CD4-positive, alpha-beta memory T cell (primary cell): Measurements from ENCODE around the gene PRUNE2. TPM values are rescaled to one million over a fixed set of nuclear protein-coding genes. Genes with fewer than 3 reads are reported as not detected.

Experiments
- CTCF ChIA-PET: fragments of 350-600 bp; sonication (Branson Sonifier 250); formaldehyde crosslinking; loops from one replicate; lab custom pipeline; 2021; ENCODE audit warnings: inconsistent platforms; ENCODE audit not compliant: partially characterized antibody; lab: Charles Lee
- POLR2A ChIA-PET: fragments of 350-600 bp; sonication (Branson Sonifier 250); formaldehyde crosslinking; loops from one replicate; lab custom pipeline; 2021; ENCODE audit not compliant: partially characterized antibody; lab: Charles Lee
- DNase-seq, 5 donors: peaks; one replicate each; pipeline versions ENCODE4 v3.0.0 to v3.0.0-alpha.2; 2020 to 2022; ENCODE audit warnings: mixed read lengths in 1 of 5
- H3K27ac ChIP-seq: one replicate; pipeline ENCODE4 v1.7.0; 2013; ENCODE audit warnings: low read depth, low read length
- H3K27me3 ChIP-seq: 2 replicates; pipeline ENCODE4 v1.7.0; 2013; ENCODE audit warnings: mild to moderate bottlenecking, low read length, moderate library complexity; ENCODE audit not compliant: insufficient read depth
- H3K36me3 ChIP-seq: 2 replicates; pipeline ENCODE4 v1.7.0; 2013; ENCODE audit warnings: mild to moderate bottlenecking, low read length, moderate library complexity; ENCODE audit not compliant: insufficient read depth
- H3K4me1 ChIP-seq: 2 replicates; pipeline ENCODE4 v1.7.0; 2013; ENCODE audit warnings: mild to moderate bottlenecking, low read length, moderate library complexity; ENCODE audit not compliant: insufficient read depth
- H3K4me3 ChIP-seq, 2 donors: one replicate each; pipeline ENCODE4 v1.7.0; 2013; ENCODE audit warnings: low read length in 2 of 2, mild to moderate bottlenecking in 1 of 2
- H3K9me3 ChIP-seq, 2 donors: one replicate each; pipeline ENCODE4 v1.7.0; 2013; ENCODE audit warnings: low read length in 2 of 2, control low read depth in 1 of 2; ENCODE audit not compliant: control insufficient read depth in 1 of 2
- H3K27ac Mint-ChIP-seq, 7 donors: one replicate each; pipeline ENCODE4 v1.8.0; 2020 to 2021; ENCODE audit warnings: mixed read lengths in 7 of 7, mild to moderate bottlenecking in 6 of 7, inconsistent platforms in 3 of 7, moderate library complexity in 3 of 7
- H3K27me3 Mint-ChIP-seq, 2 donors: one replicate each; pipeline ENCODE4 v1.8.0; 2020 to 2021; ENCODE audit warnings: mixed read lengths in 2 of 2
- H3K36me3 Mint-ChIP-seq, 2 donors: one replicate each; pipeline ENCODE4 v1.8.0; 2020 to 2021; ENCODE audit warnings: mixed read lengths in 2 of 2, inconsistent platforms in 1 of 2, mild to moderate bottlenecking in 1 of 2
- H3K4me1 Mint-ChIP-seq, 4 donors: one replicate each; pipeline ENCODE4 v1.8.0; 2020 to 2021; ENCODE audit warnings: mixed read lengths in 4 of 4, mild to moderate bottlenecking in 1 of 4
- H3K4me3 Mint-ChIP-seq, 8 donors: one replicate each; pipeline ENCODE4 v1.8.0; 2020 to 2021; ENCODE audit warnings: mixed read lengths in 8 of 8, mild to moderate bottlenecking in 7 of 8, moderate library complexity in 6 of 8, inconsistent platforms in 3 of 8
- H3K9me3 Mint-ChIP-seq, 8 donors: one replicate each; pipeline ENCODE4 v1.8.0; 2020 to 2021; ENCODE audit warnings: mixed read lengths in 8 of 8, mild to moderate bottlenecking in 5 of 8, inconsistent platforms in 3 of 8, moderate library complexity in 1 of 8
- intact Hi-C: fragments of 100-400 bp; cut with micrococcal nuclease; formaldehyde crosslinking; loops from one replicate; pipeline ENCODE4 v1.15.1; 2023
- polyA plus RNA-seq, 2 donors: library from polyadenylated mRNA; unstranded; fragments of 300-500 nt; fragmentation: Illumina TruSeq; gene quantifications; one replicate each; pipeline ENCODE4 v1.2.3, GENCODE V29; 2021
- total RNA-seq, 2 experiments: library from RNA; stranded (reverse); gene quantifications; one replicate each; pipeline ENCODE4 v1.2.3, GENCODE V29; 2021

The PRUNE2 gene
- total and polyA plus RNA-seq, 4 experiments from 2014 or later, result 0.22 to 0.42 TPM; not detected in 2

DNA sequence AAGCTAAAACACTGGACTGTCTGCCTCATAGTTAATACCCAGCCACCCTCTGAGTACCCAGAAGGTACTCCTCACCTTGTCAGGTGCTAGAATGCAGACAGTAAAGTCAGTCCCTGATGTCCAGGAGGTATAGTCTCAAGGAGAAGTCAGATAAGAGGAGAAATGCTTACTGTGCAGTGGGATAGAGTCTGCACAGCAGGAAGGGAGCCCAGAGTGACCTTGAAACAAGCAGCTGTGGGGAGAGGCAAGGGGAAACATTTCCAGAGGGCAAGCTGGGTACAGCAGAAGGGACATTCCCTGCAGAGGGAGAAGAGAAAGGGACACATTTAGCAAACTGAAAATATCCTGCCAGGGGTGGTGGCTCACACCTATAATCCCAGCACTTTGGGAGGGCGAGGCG, 324.2 kb downstream of the PRUNE2 start:
- peaks cover 0 to 2% of the 10 kb centered on the region in 2 donors for H3K27me3 Mint-ChIP-seq
- H3K4me3 Mint-ChIP-seq, result no peak overlapping the region
- no peak overlapping the region for H3K27ac Mint-ChIP-seq
- ChIA-PET POLR2A (no interaction called here), CTCF (no interaction called here)
- H3K4me1 Mint-ChIP-seq, result peaks cover 0 to 11% (median 4%) of the 10 kb centered on the region in 4 donors
- Histone ChIP-seq H3K27me3 (no peaks in the 10 kb centered on the region), H3K36me3 (no peaks in the 10 kb centered on the region), H3K4me3 (no peak overlapping the region), H3K27ac (no peak overlapping the region), H3K9me3 (no peaks in the 10 kb centered on the region), H3K4me1 (no peaks in the 10 kb centered on the region)
- no peaks in the 10 kb centered on the region for H3K36me3 Mint-ChIP-seq
- intact Hi-C loops, result no loop called here
- H3K9me3 Mint-ChIP-seq, result no peaks in the 10 kb centered on the region
- DNase-seq, result no peak

DNA sequence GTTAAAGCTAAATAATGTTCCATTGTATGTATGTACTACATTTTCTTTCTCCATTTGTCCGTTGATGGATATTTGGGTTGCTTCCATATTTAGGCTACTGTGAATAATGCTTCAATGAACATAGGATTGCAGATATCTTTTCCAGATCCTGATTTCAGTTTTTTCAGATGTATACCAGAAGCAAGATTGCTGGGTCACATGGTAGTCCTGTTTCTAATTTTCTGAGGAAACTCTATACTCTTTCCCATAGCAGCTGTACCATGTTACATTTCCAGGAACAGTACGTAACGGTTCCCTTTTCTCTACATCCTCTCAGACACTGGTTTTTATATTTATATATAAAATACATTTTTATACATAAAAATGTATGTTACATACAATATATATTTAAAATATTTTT, 325.1 kb downstream of the PRUNE2 start:
- Mint-ChIP-seq H3K27ac (no peak overlapping the region), H3K4me1 (peaks cover 5 to 18% (median 7%) of the 10 kb centered on the region in 4 donors), H3K36me3 (no peaks in the 10 kb centered on the region), H3K9me3 (peaks cover 0 to 1% (median 0%) of the 10 kb centered on the region in 8 donors), H3K4me3 (no peak overlapping the region), H3K27me3 (peaks cover 0 to 2% of the 10 kb centered on the region in 2 donors)
- no peak overlapping the region for H3K27ac ChIP-seq
- H3K36me3 ChIP-seq, result no peaks in the 10 kb centered on the region
- ChIA-PET POLR2A (no interaction called here), CTCF (no interaction called here)
- no peaks in the 10 kb centered on the region for H3K4me1 ChIP-seq
- no peaks in the 10 kb centered on the region for H3K9me3 ChIP-seq
- no peak for DNase-seq
- H3K27me3 ChIP-seq, result no peaks in the 10 kb centered on the region
- intact Hi-C loops, result no loop called here
- H3K4me3 ChIP-seq, result no peak overlapping the region

DNA sequence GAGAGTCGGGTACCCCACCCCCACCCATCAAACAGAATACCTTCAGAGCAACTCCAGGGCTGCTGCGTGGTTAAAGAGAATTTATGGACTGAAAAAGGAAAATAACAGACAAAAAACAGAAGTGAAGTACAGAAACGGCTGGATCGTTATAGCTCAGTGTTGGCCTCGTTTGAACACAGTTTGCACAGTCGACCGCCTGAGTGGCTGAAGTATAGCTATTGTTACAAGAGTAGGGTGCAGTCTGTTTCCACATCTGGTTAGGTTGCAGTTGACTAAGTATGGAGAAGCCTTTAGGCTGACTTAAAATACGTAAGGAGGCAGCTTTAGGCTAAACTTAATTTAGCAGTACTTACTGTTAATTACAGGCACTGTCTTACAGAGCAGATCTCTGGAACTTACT, 325.7 kb downstream of the PRUNE2 start:
- no peaks in the 10 kb centered on the region for H3K36me3 ChIP-seq
- H3K27me3 ChIP-seq, result no peaks in the 10 kb centered on the region
- H3K4me1 ChIP-seq, result no peaks in the 10 kb centered on the region
- DNase-seq, result no peak
- ChIA-PET POLR2A (no interaction called here), CTCF (no interaction called here)
- no peak overlapping the region for H3K27ac ChIP-seq
- peaks cover 0 to 2% of the 10 kb centered on the region in 2 donors for H3K27me3 Mint-ChIP-seq
- no peaks in the 10 kb centered on the region for H3K36me3 Mint-ChIP-seq
- no peak overlapping the region for H3K4me3 Mint-ChIP-seq
- H3K9me3 Mint-ChIP-seq, result peaks cover 0 to 1% (median 0%) of the 10 kb centered on the region in 8 donors
- peaks cover 5 to 18% (median 7%) of the 10 kb centered on the region in 4 donors for H3K4me1 Mint-ChIP-seq
- intact Hi-C loops, result no loop called here
- H3K27ac Mint-ChIP-seq, result no peak overlapping the region
- no peaks in the 10 kb centered on the region for H3K9me3 ChIP-seq
- no peak overlapping the region for H3K4me3 ChIP-seq

GRCh38 chr9:76576344-76576743, 329.6 kb downstream of the PRUNE2 start:
- ChIA-PET POLR2A (interaction anchor here (1.3 to 1.4 kb wide), 2 partner anchors 117 to 182 kb away, joined by 3 to 4 read pairs; partner anchors contain the start of genes GCNT1 and RFK), CTCF (interaction anchor here (0.6 kb wide), 1 partner anchor 117 kb away, joined by 3 read pairs; the partner anchor contains the start of gene GCNT1)
- Histone ChIP-seq H3K27ac (no peak overlapping the region), H3K4me1 (no peaks in the 10 kb centered on the region), H3K27me3 (no peaks in the 10 kb centered on the region), H3K36me3 (no peaks in the 10 kb centered on the region), H3K4me3 (no peak overlapping the region), H3K9me3 (no peaks in the 10 kb centered on the region)
- intact Hi-C loops, result no loop called here
- Mint-ChIP-seq H3K27ac (peak overlapping the region in 3 of 7 donors; percentile 27 to 73 (median 36)), H3K9me3 (peaks cover 0 to 1% (median 0%) of the 10 kb centered on the region in 8 donors), H3K27me3 (peaks cover 4 to 15% of the 10 kb centered on the region in 2 donors), H3K36me3 (no peaks in the 10 kb centered on the region), H3K4me1 (peaks cover 6 to 25% (median 15%) of the 10 kb centered on the region in 4 donors), H3K4me3 (peak overlapping the region in 4 of 8 donors; percentile 5 to 64 (median 17))
- peak; percentile 9 to 63 (median 26) for DNase-seq

DNA sequence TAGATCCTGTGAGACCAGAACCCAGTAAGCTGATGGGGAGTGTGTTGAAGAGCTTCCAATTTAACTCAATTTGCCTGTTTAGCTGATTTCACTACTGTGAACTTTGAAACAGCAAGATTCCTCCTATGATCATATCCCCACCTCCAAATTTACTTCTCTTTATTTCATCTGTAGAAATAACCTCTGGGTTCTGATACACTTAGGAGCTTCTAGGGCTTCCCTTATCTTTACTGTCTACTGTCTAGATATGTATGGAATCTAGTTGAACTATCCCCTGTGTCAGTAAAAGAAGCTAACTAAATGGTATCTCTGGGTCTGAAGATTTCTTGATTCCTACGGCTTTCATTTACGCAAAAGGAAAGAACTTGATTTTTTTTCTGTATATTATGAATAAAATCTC, 330.2 kb downstream of the PRUNE2 start:
- Histone ChIP-seq H3K27me3 (no peaks in the 10 kb centered on the region), H3K27ac (no peak overlapping the region), H3K9me3 (no peaks in the 10 kb centered on the region), H3K4me1 (no peaks in the 10 kb centered on the region), H3K4me3 (no peak overlapping the region), H3K36me3 (no peaks in the 10 kb centered on the region)
- Mint-ChIP-seq H3K36me3 (peaks cover 0 to 2% of the 10 kb centered on the region in 2 donors), H3K27ac (peak overlapping the region in 1 of 7 donors; percentile 36), H3K27me3 (peaks cover 6 to 15% of the 10 kb centered on the region in 2 donors), H3K4me1 (peaks cover 6 to 31% (median 17%) of the 10 kb centered on the region in 4 donors), H3K9me3 (peaks cover 0 to 7% (median 5%) of the 10 kb centered on the region in 8 donors), H3K4me3 (no peak overlapping the region)
- ChIA-PET CTCF (interaction anchor here (0.6 kb wide), 1 partner anchor 117 kb away, joined by 3 read pairs; the partner anchor contains the start of gene GCNT1), POLR2A (no interaction called here)
- intact Hi-C loops, result no loop called here
- no peak for DNase-seq

DNA sequence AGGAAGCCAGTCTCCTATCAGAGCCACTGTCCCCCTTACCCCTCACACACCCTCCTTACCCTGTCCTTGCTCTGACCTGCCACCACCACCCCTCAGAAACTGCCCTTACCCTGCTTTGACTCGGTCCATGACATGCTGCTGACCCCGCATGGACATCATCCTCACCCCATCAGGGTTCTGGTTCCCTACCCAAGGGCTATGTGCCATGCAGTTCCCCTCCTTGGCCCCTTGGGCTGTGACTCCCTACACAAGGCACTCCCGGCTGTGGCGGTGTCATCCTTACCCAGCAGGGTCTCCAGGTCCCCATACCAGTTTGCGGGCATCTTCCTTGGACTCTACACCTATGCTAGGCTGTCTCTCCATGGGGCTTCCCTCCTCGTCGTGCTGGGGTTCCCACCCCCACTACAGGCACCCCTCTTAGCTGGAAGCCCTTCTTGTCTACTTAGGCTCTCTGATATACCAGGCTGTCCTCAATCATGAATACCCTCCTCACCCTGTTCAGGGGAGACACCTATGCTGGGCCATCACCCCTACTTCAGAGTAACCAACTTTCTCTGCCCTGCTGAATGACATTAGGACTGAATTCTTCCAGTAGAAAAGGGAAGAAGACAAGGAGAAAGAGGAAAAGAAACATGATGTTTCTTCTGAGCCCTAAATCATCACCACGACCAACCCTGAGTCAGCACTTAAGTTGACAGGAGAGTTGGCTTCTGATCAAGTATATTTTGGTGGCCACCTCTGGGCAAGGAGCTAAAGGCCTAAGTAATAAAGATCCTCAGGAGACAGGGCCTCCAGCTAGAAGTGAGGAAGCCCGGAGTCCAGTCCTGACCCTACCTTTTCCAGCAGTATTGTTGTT, 331.8 kb downstream of the PRUNE2 start:
- Mint-ChIP-seq H3K27ac (no peak overlapping the region), H3K27me3 (peaks cover 6 to 19% of the 10 kb centered on the region in 2 donors), H3K4me3 (peak overlapping the region in 1 of 8 donors; percentile 1), H3K9me3 (peaks cover 0 to 18% (median 11%) of the 10 kb centered on the region in 8 donors), H3K4me1 (peaks cover 9 to 37% (median 24%) of the 10 kb centered on the region in 4 donors), H3K36me3 (peaks cover 0 to 4% of the 10 kb centered on the region in 2 donors)
- Histone ChIP-seq H3K27me3 (no peaks in the 10 kb centered on the region), H3K36me3 (no peaks in the 10 kb centered on the region), H3K27ac (no peak overlapping the region), H3K9me3 (no peaks in the 10 kb centered on the region), H3K4me3 (no peak overlapping the region), H3K4me1 (no peaks in the 10 kb centered on the region)
- intact Hi-C loops, result no loop called here
- CTCF ChIA-PET, result no interaction called here
- POLR2A ChIA-PET, result no interaction called here
- no peak for DNase-seq

- peaks cover 8 to 34% (median 24%) of the 10 kb centered on the region in 4 donors for H3K4me1 Mint-ChIP-seq
- intact Hi-C loops, result no loop called here
These were observed 332.5 kb downstream of the PRUNE2 start for GRCh38 chr9:76573408-76573807.

More at GRCh38 chr9:76573408-76573807, 332.5 kb downstream of the PRUNE2 start:
- ChIA-PET CTCF (no interaction called here), POLR2A (no interaction called here)
- H3K9me3 Mint-ChIP-seq, result peaks cover 0 to 18% (median 12%) of the 10 kb centered on the region in 8 donors
- Histone ChIP-seq H3K27me3 (no peaks in the 10 kb centered on the region), H3K36me3 (no peaks in the 10 kb centered on the region), H3K27ac (no peak overlapping the region), H3K9me3 (no peaks in the 10 kb centered on the region), H3K4me1 (no peaks in the 10 kb centered on the region), H3K4me3 (no peak overlapping the region)
- H3K4me3 Mint-ChIP-seq, result peak overlapping the region in 1 of 8 donors; percentile 17
- H3K27me3 Mint-ChIP-seq, result peaks cover 6 to 21% of the 10 kb centered on the region in 2 donors
- no peak overlapping the region for H3K27ac Mint-ChIP-seq
- H3K36me3 Mint-ChIP-seq, result peaks cover 0 to 4% of the 10 kb centered on the region in 2 donors
- no peak for DNase-seq
